Neutrophil (primary cell): Measurements from ENCODE around the gene CEP250.

Experiments
- H3K27ac ChIP-seq: fragments of 200-600 bp; sonication (generic); 2 replicates; pipeline ENCODE4 v1.5.1; 2016; ENCODE audit warnings: mild to moderate bottlenecking, moderate library complexity
- H3K27me3 ChIP-seq: fragments of 200-600 bp; sonication (generic); 2 replicates; pipeline ENCODE4 v1.6.0; 2016; ENCODE audit warnings: mild to moderate bottlenecking
- H3K36me3 ChIP-seq: fragments of 200-600 bp; sonication (generic); 2 replicates; pipeline ENCODE4 v1.5.1; 2017
- H3K4me1 ChIP-seq, 2 experiments: fragments of 200-600 bp in 1 of 2; sonication (generic) in 1 of 2; 1 replicate in 1 of 2; 2 replicates in 1 of 2; pipeline versions ENCODE4 v1.5.1 to v1.6.1; 2013 to 2016; ENCODE audit warnings: low read depth in 1 of 2, low read length in 1 of 2, mild to moderate bottlenecking in 1 of 2, moderate library complexity in 1 of 2; ENCODE audit not compliant: control insufficient read depth in 1 of 2, insufficient read depth in 1 of 2
- H3K4me3 ChIP-seq, 2 experiments: fragments of 200-600 bp in 1 of 2; sonication (generic) in 1 of 2; 1 replicate in 1 of 2; 2 replicates in 1 of 2; pipeline ENCODE4 v1.5.1; 2013 to 2016; ENCODE audit warnings: low read depth in 1 of 2, low read length in 1 of 2, mild to moderate bottlenecking in 1 of 2, moderate library complexity in 1 of 2
- H3K9me3 ChIP-seq: fragments of 200-600 bp; sonication (generic); 2 replicates; pipeline ENCODE4 v1.5.1; 2016
- TF ChIP-seq, protein P1 (sequence below): fragments of 200-600 bp; sonication (generic); IDR thresholded peaks from 2 replicates; pipeline ENCODE4 v1.5.1; 2016; ENCODE audit warnings: antibody characterized with exemption

Gene CEP250

DNA sequence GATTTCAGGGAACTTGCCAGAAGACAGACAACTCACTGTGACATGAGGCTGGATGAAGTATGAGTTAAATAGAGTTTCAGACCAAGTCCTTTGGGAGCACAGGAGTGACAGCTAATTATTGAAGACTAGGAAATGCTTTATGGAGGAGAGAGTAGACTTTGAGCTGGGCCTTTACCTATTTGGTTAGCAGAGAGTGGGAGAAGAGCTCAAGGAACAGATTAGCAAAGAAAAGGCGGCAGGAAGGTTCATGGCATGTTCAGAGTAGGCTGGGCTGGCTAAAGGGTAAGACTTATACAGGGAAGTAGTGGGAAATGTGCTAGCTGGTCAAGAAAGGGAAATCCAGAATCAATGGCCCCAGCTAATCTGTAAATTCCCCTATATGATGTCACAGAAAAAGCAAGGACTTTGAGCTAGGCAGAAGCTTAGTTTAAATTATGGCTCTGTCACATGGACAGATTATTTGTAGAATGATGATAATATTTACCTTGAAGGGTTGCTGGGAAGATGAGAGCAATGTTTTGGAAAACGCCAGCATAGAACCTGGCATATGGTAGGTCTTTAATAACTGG lies 19.0 kb downstream of the CEP250 start:
- no peaks in the 10 kb centered on the region for H3K27me3 ChIP-seq
- no peaks in the 10 kb centered on the region for H3K4me1 ChIP-seq
- TF ChIP-seq, protein P1, sequence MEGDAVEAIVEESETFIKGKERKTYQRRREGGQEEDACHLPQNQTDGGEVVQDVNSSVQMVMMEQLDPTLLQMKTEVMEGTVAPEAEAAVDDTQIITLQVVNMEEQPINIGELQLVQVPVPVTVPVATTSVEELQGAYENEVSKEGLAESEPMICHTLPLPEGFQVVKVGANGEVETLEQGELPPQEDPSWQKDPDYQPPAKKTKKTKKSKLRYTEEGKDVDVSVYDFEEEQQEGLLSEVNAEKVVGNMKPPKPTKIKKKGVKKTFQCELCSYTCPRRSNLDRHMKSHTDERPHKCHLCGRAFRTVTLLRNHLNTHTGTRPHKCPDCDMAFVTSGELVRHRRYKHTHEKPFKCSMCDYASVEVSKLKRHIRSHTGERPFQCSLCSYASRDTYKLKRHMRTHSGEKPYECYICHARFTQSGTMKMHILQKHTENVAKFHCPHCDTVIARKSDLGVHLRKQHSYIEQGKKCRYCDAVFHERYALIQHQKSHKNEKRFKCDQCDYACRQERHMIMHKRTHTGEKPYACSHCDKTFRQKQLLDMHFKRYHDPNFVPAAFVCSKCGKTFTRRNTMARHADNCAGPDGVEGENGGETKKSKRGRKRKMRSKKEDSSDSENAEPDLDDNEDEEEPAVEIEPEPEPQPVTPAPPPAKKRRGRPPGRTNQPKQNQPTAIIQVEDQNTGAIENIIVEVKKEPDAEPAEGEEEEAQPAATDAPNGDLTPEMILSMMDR = no peak
- peaks cover 80% of the 10 kb centered on the region for H3K36me3 ChIP-seq
- H3K9me3 ChIP-seq = no peaks in the 10 kb centered on the region
- H3K4me3 ChIP-seq = no peak overlapping the region
- H3K27ac ChIP-seq = peak overlapping the region; percentile 2

DNA sequence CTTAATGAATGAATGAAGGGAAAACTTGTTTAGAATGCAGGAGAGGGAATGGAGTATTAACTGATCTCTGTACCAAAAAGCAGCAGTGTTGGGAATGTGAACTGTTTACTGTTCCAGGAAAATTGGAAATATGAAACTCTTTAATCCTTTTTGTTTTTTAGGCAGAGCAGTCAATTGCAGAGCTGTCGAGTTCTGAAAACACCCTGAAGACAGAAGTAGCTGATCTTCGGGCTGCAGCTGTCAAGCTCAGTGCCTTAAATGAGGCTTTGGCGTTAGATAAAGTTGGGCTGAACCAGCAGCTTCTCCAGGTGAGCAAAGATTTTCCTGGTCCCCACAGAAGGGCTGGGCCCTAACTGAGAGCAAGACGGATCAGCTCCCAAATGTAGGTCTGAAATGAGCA lies 20.9 kb downstream of the CEP250 start:
- Histone ChIP-seq H3K4me1 (no peaks in the 10 kb centered on the region), H3K4me3 (no peak overlapping the region), H3K9me3 (no peaks in the 10 kb centered on the region), H3K36me3 (peaks cover 86% of the 10 kb centered on the region), H3K27me3 (no peaks in the 10 kb centered on the region), H3K27ac (no peak overlapping the region)
- TF ChIP-seq, protein P1 = no peak

DNA sequence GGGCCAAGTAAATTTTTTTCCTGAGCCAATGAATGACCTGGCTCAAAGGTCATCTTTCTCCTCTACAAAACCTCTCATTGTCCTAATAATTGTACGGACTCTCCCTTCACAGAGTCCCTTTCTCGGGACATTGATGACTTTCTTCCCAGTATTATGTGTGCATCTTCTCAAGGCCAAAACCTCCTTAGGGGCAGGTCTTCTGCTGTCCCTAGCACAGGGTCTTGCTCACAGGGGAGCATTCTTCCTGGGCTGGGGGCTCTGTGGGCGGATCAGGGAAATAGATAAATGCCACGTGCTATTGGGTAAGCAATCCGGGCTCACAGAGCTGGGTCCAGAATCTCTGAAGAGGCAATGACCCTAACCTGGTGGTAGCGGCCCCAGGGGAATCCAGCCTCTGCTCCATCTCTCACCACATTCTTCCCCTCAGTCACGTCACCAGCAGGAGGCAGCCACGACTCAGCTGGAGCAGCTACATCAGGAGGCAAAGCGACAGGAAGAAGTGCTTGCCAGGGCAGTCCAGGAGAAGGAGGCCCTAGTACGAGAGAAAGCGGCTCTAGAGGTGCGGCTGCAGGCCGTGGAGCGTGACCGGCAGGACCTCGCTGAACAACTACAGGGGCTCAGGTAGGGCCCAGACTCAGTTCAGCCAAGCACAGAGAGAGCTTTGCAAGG lies 23.5 kb downstream of the CEP250 start:
- H3K4me1 ChIP-seq = no peaks in the 10 kb centered on the region
- H3K9me3 ChIP-seq = no peaks in the 10 kb centered on the region
- TF ChIP-seq, protein P1 = no peak
- no peaks in the 10 kb centered on the region for H3K27me3 ChIP-seq
- no peak overlapping the region for H3K27ac ChIP-seq
- no peak overlapping the region for H3K4me3 ChIP-seq
- peaks cover 69% of the 10 kb centered on the region for H3K36me3 ChIP-seq

DNA sequence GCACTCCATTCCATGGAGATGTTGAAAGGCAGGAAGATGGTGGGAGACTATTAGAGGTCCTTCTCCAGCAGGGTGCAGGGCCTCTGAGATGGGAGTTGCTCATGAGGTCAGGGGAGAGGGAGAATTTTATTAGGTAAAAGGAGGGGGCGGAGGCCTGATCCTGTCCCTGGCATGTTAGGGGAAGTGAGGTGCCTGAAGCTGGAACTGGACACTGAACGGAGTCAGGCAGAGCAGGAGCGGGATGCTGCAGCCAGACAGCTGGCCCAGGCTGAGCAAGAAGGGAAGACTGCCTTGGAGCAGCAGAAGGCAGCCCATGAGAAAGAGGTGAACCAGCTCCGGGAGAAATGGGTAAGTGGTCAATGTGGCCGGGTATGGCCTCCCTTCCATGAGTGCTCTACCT lies 24.4 kb downstream of the CEP250 start:
- Histone ChIP-seq H3K4me3 (no peak overlapping the region), H3K27ac (no peak overlapping the region), H3K27me3 (no peaks in the 10 kb centered on the region), H3K36me3 (peaks cover 60% of the 10 kb centered on the region), H3K4me1 (no peaks in the 10 kb centered on the region), H3K9me3 (no peaks in the 10 kb centered on the region)
- TF ChIP-seq, protein P1 = no peak

DNA sequence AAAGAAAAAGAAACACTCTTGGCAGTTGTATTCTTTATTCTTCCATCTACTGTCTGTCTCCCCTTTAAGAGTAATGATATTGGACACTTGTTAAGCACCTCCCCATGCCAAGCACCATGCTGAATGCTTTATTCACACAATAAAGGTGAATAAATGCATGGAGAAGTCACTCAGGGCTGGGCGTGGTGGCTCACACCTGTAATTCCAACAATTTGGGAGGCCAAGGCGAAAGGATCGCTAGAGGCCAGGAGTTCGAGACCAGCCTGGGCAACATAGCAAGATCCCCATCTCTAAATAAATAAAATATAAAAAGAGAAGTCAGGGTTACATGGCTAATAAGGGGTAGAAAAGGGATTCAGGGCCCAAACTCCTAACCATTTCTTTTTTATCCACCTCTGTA lies 32.1 kb downstream of the CEP250 start:
- TF ChIP-seq, protein P1 = no peak
- Histone ChIP-seq H3K4me3 (no peak overlapping the region), H3K27me3 (no peaks in the 10 kb centered on the region), H3K27ac (no peak overlapping the region), H3K4me1 (peaks cover 36 to 38% of the 10 kb centered on the region in 2 experiments), H3K36me3 (no peaks in the 10 kb centered on the region), H3K9me3 (no peaks in the 10 kb centered on the region)
